C4-2B (cell line): ENCODE results near the gene CHAF1B.

ENCODE experiments used
- H3K27ac ChIP-seq: fragments of 450-650 bp; 2 replicates; pipeline ENCODE4 v1.5.1; 2017
- CTCF ChIP-seq: fragments of 450-650 bp; conservative IDR thresholded peaks from 2 replicates; pipeline ENCODE4 v1.5.1; 2017; ENCODE audit warnings: mild to moderate bottlenecking
- ZFX ChIP-seq: fragments of 450-650 bp; IDR thresholded peaks from 2 replicates; pipeline ENCODE4 v1.6.1; 2017

Gene CHAF1B

DNA sequence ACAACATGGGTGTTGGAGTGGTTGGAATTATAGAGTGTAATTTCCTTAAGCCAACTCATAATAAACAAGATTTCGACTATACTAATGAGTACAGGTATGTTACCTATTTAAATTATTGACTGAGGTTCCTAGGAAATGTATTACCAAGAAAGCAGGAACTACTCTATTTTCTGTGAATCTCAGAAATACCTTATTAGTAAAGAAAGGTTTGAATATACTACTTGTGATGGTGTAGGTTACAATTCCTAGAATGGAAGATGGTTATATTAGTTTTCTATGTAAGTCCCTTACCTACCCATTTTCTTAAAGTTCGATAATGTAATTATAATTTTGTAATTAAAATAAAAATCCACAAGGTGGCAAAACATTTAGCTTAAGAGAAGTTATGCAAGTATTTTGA is 35.9 kb upstream of the CHAF1B start:
- no peak overlapping the region for H3K27ac ChIP-seq
- TF ChIP-seq CTCF (no peak), ZFX (no peak)

DNA sequence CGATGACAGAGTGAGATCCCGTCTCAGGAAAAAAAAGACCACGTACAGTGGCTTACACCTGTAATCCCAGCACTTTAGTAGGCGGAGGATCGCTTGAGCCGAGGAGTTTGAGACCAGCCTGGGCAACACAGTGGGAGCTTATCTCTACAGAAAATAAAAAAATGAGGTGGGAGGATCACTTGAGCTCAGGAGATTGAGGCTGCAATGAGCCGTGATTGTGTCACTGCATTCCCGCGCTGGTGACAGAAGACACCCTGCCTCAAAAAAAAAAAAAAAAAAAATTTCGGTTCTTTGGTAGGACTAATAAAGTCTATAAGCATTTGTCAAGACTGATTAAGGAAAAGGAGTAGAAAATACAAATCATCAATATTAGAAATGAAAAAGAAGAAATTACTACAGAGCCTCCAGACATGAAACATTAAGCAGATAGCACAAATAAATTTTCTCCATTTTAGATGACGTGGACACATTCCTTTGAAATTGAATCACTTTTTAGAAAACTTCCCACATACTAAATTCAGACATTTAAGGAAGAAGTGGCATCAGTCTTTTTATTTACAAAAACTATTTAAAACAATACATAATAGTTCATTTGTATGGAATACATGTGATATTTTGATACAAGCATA is 34.8 kb upstream of the CHAF1B start:
- no peak for TF ChIP-seq CTCF
- no peak for TF ChIP-seq ZFX
- no peak overlapping the region for H3K27ac ChIP-seq

GRCh38 chr21:36354918-36355680 is 30.1 kb upstream of the CHAF1B start:
- H3K27ac ChIP-seq = no peak overlapping the region
- no peak for TF ChIP-seq ZFX
- no peak for TF ChIP-seq CTCF

DNA sequence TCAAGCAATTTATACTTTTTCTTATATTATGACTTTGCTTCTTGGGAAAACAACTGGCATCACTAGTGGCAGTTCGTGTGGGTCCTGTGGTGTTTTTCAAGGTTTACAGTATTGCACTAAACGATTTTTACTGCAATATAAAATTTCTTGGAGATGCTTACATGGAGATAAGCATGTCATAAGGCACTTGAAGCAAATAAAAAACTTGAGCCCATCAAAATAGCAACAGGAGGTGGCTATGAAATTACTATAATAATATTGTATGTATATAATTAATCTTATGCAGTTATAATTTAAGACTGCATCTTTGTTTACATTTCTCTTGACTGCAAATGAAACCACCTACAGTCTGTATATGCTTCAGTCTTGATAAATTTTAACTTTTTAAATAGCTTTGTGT is 29.3 kb upstream of the CHAF1B start:
- no peak for TF ChIP-seq CTCF
- TF ChIP-seq ZFX = no peak
- no peak overlapping the region for H3K27ac ChIP-seq

GRCh38 chr21:36359185-36359584 is 26.0 kb upstream of the CHAF1B start:
- no peak overlapping the region for H3K27ac ChIP-seq
- TF ChIP-seq CTCF (no peak), ZFX (no peak)

DNA sequence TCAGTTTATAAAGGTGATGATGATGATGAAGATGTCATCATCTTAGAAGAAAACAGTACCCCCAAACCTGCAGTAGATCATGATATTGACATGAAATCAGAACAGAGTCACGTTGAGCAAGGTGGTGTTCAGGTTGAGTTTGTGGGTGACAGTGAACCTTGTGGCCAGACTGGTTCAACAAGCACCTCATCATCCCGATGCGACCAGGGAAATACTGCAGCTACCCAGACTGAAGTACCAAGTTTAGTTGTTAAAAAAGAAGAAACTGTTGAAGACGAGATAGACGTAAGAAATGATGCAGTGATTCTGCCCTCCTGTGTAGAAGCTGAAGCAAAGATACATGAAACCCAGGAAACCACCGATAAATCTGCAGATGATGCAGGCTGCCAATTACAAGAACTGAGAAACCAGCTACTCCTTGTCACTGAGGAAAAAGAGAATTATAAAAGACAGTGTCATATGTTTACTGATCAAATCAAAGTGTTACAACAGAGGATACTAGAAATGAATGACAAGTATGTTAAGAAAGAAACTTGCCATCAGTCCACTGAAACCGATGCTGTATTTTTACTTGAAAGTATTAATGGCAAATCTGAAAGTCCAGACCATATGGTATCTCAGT is 16.0 kb upstream of the CHAF1B start:
- TF ChIP-seq CTCF (no peak), ZFX (no peak)
- H3K27ac ChIP-seq = no peak overlapping the region

DNA sequence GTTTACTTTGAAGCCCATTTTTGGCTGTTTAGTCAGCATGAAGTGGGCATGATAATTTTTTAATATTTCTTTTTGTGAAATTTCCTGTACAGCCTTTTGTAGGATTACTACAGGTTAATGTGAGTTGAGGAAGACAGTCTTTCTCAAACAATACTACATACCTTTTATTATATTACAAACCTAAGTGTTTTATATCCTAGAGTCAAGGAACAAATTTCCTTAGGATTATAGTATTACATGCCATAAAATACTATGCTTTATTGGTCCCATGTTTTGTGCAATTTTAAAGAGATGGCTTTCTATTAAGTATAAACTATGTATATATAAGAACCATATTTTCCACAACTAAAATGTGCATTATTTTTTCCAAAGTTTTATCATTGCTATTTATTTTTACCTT is 9.2 kb upstream of the CHAF1B start:
- no peak for TF ChIP-seq ZFX
- TF ChIP-seq CTCF = no peak
- no peak overlapping the region for H3K27ac ChIP-seq
